Measurements from ENCODE around the gene HECTD2. TPM values are rescaled to one million over a fixed set of nuclear protein-coding genes. Genes with fewer than 3 reads are reported as not detected.
"Not testable (repeated sequence)": the region's sequence is repeated elsewhere in the genome, so short reads cannot be mapped to it uniquely, and the experiment has no call there.

HECTD2 gene, protein sequence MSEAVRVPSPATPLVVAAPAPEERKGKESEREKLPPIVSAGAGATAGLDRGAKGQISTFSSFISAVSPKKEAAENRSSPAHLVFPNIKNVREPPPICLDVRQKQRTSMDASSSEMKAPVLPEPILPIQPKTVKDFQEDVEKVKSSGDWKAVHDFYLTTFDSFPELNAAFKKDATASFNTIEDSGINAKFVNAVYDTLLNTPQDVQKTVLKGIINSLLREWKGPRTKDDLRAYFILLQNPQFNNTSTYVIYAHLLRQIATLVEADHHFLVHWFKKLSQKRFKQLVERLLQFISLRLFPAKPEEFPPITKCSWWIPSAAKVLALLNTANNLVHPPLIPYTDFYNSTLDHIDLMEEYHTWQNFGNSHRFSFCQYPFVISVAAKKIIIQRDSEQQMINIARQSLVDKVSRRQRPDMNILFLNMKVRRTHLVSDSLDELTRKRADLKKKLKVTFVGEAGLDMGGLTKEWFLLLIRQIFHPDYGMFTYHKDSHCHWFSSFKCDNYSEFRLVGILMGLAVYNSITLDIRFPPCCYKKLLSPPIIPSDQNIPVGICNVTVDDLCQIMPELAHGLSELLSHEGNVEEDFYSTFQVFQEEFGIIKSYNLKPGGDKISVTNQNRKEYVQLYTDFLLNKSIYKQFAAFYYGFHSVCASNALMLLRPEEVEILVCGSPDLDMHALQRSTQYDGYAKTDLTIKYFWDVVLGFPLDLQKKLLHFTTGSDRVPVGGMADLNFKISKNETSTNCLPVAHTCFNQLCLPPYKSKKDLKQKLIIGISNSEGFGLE
- total RNA-seq: 5.5 TPM

- peak; percentile 91 for ATAC-seq
These were observed at the start of gene HECTD2 for GRCh38 chr10:91409869-91410637. HECTD2 (plus strand) TSS chr10:91410344; CDS start chr10:91410439, 95 bp downstream.

GRCh38 chr10:91360461-91360860 is 49.7 kb upstream of the HECTD2 start:
- no peak for ATAC-seq

DNA sequence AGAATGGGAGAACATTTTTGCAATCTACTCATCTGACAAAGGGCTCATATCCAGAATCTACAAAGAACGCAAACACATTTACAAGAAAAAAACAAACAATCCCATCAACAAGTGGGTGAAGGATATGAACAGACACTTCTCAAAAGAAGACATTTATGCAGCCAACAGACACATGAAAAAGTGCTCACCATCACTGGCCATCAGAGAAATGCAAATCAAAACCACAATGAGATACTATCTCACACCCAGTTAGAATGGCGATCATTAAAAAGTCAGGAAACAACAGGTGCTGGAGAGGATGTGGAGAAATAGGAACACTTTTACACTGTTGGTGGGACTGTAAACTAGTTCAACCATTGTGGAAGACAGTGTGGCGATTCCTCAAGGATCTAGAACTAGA is 44.6 kb upstream of the HECTD2 start:
- not testable (repeated sequence) for ATAC-seq

DNA sequence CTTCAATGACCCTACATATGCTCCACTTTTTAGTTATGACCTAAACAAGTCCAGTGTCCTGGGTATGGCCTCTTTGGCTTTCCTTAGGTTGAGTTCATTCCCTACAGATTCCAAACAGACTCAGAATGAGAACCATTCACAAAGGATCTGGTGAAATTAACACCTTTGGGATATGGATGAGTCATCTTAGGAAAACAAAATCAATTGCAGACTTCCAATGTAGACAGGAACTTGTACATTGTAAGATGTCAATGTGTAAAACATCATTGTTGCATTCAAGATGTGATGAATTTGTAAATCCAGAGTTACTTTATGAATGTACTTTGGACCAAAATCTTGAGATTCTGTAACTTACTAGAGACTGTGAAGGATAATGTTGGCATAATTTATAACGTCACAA is 43.4 kb upstream of the HECTD2 start:
- no peak for ATAC-seq

- ATAC-seq: no peak
These were observed 43.0 kb upstream of the HECTD2 start for GRCh38 chr10:91367127-91367531.

- no peak for ATAC-seq
These were observed 42.6 kb upstream of the HECTD2 start for GRCh38 chr10:91367558-91367957.

GRCh38 chr10:91369978-91370589 is 40.1 kb upstream of the HECTD2 start:
- not testable (repeated sequence) for ATAC-seq

DNA sequence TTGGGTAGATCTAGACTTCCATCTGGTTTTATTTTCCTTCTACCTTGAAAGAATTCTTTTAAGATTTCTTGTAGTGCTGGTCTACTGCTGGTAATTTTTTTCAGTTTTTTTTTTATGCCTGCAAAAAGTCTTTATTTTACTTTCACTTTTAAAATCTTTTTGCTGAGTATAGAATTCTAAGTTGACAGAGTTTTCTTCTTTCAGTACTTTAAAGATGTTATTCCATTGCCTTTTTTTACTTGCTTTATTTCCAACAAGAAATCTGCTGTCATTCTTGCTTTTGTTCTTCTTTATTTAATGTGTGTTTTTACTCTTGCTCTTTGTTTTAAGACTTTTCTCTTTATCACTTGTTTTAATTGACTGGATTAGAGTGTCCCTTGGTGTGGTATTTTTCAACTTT is 36.1 kb upstream of the HECTD2 start:
- no peak for ATAC-seq

GRCh38 chr10:91378061-91378460 is 32.1 kb upstream of the HECTD2 start:
- no peak for ATAC-seq

DNA sequence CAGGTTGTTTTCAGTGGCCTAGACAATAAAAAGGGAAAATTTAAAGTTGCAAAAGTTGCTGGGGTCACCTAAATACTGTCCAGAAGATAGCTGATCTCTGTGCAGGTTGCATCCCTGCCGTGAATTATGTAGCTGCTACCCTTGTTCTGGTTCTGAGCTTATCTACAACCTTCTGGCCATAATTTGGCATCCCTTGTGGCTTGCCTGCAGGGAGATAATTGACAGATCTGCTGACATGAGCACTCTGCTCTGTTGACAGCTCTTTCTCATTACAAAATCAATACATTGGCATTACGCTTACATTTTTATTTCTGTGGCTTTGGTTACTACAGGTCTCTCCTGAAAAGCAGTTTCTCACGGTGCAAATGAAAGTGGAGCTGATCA is 29.3 kb upstream of the HECTD2 start:
- no peak for ATAC-seq

GRCh38 chr10:91381257-91381891 is 28.8 kb upstream of the HECTD2 start:
- ATAC-seq: no peak

- ATAC-seq: no peak
These were observed 24.6 kb upstream of the HECTD2 start for GRCh38 chr10:91385306-91386085.

- peak; percentile 84 for ATAC-seq
These were observed 20.3 kb upstream of the HECTD2 start for GRCh38 chr10:91389636-91390512.

DNA sequence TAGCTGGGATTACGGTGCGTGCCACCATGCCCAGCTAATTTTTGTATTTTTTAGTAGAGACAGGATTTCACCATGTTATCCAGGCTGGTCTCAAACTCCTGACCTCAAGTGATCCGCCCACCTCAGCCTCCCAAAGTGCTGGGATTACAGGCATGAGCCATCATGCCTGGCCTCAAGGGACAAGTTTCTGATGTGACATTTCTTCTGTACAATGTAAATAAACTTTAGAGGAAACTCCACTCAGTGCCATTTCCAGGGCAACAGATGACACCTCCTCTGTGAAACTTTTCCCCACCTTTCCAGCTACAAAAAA is 19.7 kb upstream of the HECTD2 start:
- ATAC-seq: not testable (repeated sequence)

GRCh38 chr10:91391920-91392319 is 18.2 kb upstream of the HECTD2 start:
- ATAC-seq: no peak

- no peak for ATAC-seq
These were observed 3.8 kb upstream of the HECTD2 start for GRCh38 chr10:91406322-91406721.

DNA sequence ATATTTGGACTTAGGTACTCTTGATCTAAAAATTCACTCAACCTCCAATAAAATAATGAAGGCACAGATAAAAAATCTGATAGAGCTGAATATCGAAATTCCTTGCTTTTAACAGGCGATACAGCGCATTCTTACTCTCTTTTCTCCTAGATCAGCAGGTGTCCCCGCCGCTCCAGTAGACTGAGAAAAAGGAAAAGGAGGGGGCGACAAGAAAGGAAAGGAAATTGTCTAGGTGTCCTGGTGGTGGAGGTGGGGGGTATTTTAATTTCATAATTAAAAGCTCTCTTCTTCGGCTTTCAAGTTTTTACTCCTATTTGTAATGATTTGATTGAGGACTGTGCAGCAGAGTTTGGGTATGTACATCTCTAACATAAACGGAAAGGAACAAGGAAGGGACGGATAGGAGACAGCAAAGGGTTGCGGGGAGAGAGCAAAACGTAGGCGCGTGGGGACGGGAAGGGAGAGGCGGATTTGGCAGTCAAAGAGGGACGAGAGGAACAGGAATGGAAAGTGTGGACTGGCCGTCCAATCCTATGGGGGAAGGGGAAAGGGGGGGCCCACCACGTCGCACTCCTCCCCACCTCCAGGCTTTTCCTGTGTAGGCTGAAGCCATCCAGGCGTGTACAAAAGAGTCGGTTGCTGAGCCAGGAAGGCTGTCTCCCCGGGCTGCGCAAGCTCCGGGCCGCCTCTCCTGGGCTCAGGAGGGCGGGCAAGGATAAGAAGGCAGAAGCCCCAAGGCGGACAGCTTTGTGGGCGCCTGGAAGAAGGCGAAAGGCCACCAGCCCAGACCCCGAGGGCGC is 875 bp upstream of the HECTD2 start:
- peak; percentile 77 for ATAC-seq

GRCh38 chr10:91410638-91411371 is 661 bp downstream of the HECTD2 start:
- ATAC-seq: peak; percentile 77

DNA sequence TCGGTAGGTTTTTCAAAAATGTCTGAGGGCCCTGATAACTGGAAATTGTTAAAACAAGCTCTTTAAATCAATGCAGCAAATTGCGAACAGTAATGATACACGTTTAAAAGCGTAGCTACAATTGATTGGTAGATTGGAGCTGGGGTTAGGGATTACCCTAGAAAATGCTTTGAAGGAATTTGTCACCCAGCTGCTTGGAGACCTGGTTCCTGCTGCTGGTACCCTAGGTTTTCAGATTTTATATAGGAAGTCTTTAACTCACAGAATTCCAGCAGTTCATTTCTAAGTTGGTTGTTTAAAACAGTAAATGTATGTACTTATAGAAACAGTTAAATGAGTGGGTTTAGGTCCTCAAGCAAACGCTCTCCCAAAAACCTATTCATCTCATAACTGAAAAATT is 1.5 kb downstream of the HECTD2 start:
- ATAC-seq: no peak

Measured in esophagus mucosa (tissue), 1 donor.